ENCODE data around the gene KANSL1.

KANSL1 gene

GRCh38 chr17:46124695-46125592, 68.3 kb downstream of the KANSL1 start:
- Histone ChIP-seq H3K36me3 (no peaks in the 10 kb centered on the region), H3K9me3 (no peaks in the 10 kb centered on the region), H3K27ac (no peak overlapping the region), H3K4me3 (no peak overlapping the region), H3K27me3 (no peaks in the 10 kb centered on the region), H3K4me1 (peaks cover 0 to 92% (median 31%) of the 10 kb centered on the region in 4 donors)
- no peak for TF ChIP-seq CTCF (IDR thresholded peaks at IDR 0.05)
- intact Hi-C loops (cut with DNase I; ENCODE audit: low total_unique reads): no loop called here
- DNase-seq: no peak

- H3K4me1 ChIP-seq: peaks cover 0 to 89% (median 24%) of the 10 kb centered on the region in 4 donors
- H3K27ac ChIP-seq: no peak overlapping the region
- no peaks in the 10 kb centered on the region for H3K36me3 ChIP-seq
- intact Hi-C loops (cut with DNase I; ENCODE audit: low total_unique reads): no loop called here
- H3K27me3 ChIP-seq: no peaks in the 10 kb centered on the region
- no peak overlapping the region for H3K4me3 ChIP-seq
- DNase-seq: no peak
- TF ChIP-seq CTCF (IDR thresholded peaks at IDR 0.05): no peak
- no peaks in the 10 kb centered on the region for H3K9me3 ChIP-seq
Observed at GRCh38 chr17:46123607-46124006, 69.6 kb downstream of the KANSL1 start.

GRCh38 chr17:46122486-46122871, 70.8 kb downstream of the KANSL1 start:
- intact Hi-C loops (cut with DNase I; ENCODE audit: low total_unique reads): no loop called here
- Histone ChIP-seq H3K4me1 (peaks cover 0 to 89% (median 33%) of the 10 kb centered on the region in 4 donors), H3K4me3 (no peak overlapping the region), H3K36me3 (no peaks in the 10 kb centered on the region), H3K27me3 (no peaks in the 10 kb centered on the region), H3K27ac (no peak overlapping the region), H3K9me3 (no peaks in the 10 kb centered on the region)
- no peak for DNase-seq
- no peak for TF ChIP-seq CTCF (IDR thresholded peaks at IDR 0.05)

- Histone ChIP-seq H3K9me3 (no peaks in the 10 kb centered on the region), H3K4me3 (no peak overlapping the region), H3K27ac (no peak overlapping the region), H3K4me1 (peaks cover 0 to 89% (median 38%) of the 10 kb centered on the region in 4 donors), H3K27me3 (no peaks in the 10 kb centered on the region), H3K36me3 (no peaks in the 10 kb centered on the region)
- intact Hi-C loops (cut with DNase I; ENCODE audit: low total_unique reads): no loop called here
- no peak for DNase-seq
- no peak for TF ChIP-seq CTCF (IDR thresholded peaks at IDR 0.05)
Observed at GRCh38 chr17:46121841-46122485, 71.3 kb downstream of the KANSL1 start.

GRCh38 chr17:46121165-46121764, 72.0 kb downstream of the KANSL1 start:
- Histone ChIP-seq H3K27ac (no peak overlapping the region), H3K27me3 (no peaks in the 10 kb centered on the region), H3K36me3 (no peaks in the 10 kb centered on the region), H3K4me3 (no peak overlapping the region), H3K4me1 (peaks cover 0 to 92% (median 42%) of the 10 kb centered on the region in 4 donors), H3K9me3 (no peaks in the 10 kb centered on the region)
- intact Hi-C loops (cut with DNase I; ENCODE audit: low total_unique reads): no loop called here
- no peak for TF ChIP-seq CTCF (IDR thresholded peaks at IDR 0.05)
- DNase-seq: no peak

All from tibial artery (tissue), 4 donors.